Fibroblast of skin of left biceps (primary cell): ENCODE data around the gene ILKAP.

Experiments used
- DNase-seq, 2 experiments: peaks; one replicate each; pipeline ENCODE4 v3.0.0-alpha.2; 2013; ENCODE audit warnings: low read depth in 2 of 2

The ILKAP gene

GRCh38 chr2:238237431-238238135, 34.1 kb upstream of the ILKAP start:
- DNase-seq: no peak

- no peak for DNase-seq
Measured at GRCh38 chr2:238236571-238236970, 33.1 kb upstream of the ILKAP start.

- DNase-seq: no peak
Measured at GRCh38 chr2:238235856-238236255, 32.4 kb upstream of the ILKAP start.

- DNase-seq: no peak
Measured at GRCh38 chr2:238235331-238235732, 31.8 kb upstream of the ILKAP start.

- DNase-seq: no peak
Measured at GRCh38 chr2:238233625-238234024, 30.1 kb upstream of the ILKAP start.

GRCh38 chr2:238231809-238232208, 28.3 kb upstream of the ILKAP start:
- DNase-seq: no peak

GRCh38 chr2:238231251-238231793, 27.8 kb upstream of the ILKAP start:
- DNase-seq: no peak

- DNase-seq: no peak
Measured at GRCh38 chr2:238230699-238231098, 27.2 kb upstream of the ILKAP start.

GRCh38 chr2:238228700-238229099, 25.2 kb upstream of the ILKAP start:
- DNase-seq: no peak

- no peak for DNase-seq
Measured at GRCh38 chr2:238227587-238228032, 24.1 kb upstream of the ILKAP start.

GRCh38 chr2:238226698-238227586, 23.4 kb upstream of the ILKAP start:
- no peak for DNase-seq

- DNase-seq: no peak
Measured at GRCh38 chr2:238225911-238226697, 22.6 kb upstream of the ILKAP start.

GRCh38 chr2:238225121-238225520, 21.6 kb upstream of the ILKAP start:
- DNase-seq: no peak

- DNase-seq: no peak
Measured at GRCh38 chr2:238224356-238225035, 21.0 kb upstream of the ILKAP start.

GRCh38 chr2:238220892-238221521, 17.5 kb upstream of the ILKAP start:
- DNase-seq: no peak

GRCh38 chr2:238220274-238220891, 16.9 kb upstream of the ILKAP start:
- no peak for DNase-seq

GRCh38 chr2:238216651-238217184, 13.2 kb upstream of the ILKAP start:
- no peak for DNase-seq

GRCh38 chr2:238207006-238207405, 3.5 kb upstream of the ILKAP start:
- DNase-seq: no peak

- DNase-seq: no peak
Measured at GRCh38 chr2:238203973-238204683, 633 bp upstream of the ILKAP start.
